Nephron (organoid): ENCODE data around the gene B4GALT4.

Experiments
- H3K27ac Mint-ChIP-seq, 3 experiments: 2 replicates each; pipeline ENCODE4 v1.8.0; 2020; ENCODE audit warnings: mixed read lengths in 3 of 3, mild to moderate bottlenecking in 2 of 3, moderate library complexity in 1 of 3
- H3K27me3 Mint-ChIP-seq: 2 replicates; pipeline ENCODE4 v1.8.0; 2021; ENCODE audit warnings: low read depth, mild to moderate bottlenecking, moderate library complexity, mixed read lengths
- H3K36me3 Mint-ChIP-seq: 2 replicates; pipeline ENCODE4 v1.8.0; 2020; ENCODE audit warnings: low read depth, mixed read lengths
- H3K4me1 Mint-ChIP-seq: 2 replicates; pipeline ENCODE4 v1.8.0; 2020; ENCODE audit warnings: mixed read lengths
- H3K4me3 Mint-ChIP-seq, 3 experiments: 2 replicates each; pipeline ENCODE4 v1.8.0; 2020; ENCODE audit warnings: mild to moderate bottlenecking in 3 of 3, mixed read lengths in 3 of 3, moderate library complexity in 2 of 3
- H3K9me3 Mint-ChIP-seq: 2 replicates; pipeline ENCODE4 v1.8.0; 2020; ENCODE audit warnings: mixed read lengths
- TF ChIP-seq, protein P1 (sequence below), 3 experiments: fragments of 200-600 bp; sonication (generic); IDR thresholded peaks; one replicate each; pipeline ENCODE4 v1.5.0; 2021; ENCODE audit warnings: antibody characterized with exemption in 3 of 3; ENCODE audit not compliant: unreplicated experiment in 3 of 3

B4GALT4 gene

DNA sequence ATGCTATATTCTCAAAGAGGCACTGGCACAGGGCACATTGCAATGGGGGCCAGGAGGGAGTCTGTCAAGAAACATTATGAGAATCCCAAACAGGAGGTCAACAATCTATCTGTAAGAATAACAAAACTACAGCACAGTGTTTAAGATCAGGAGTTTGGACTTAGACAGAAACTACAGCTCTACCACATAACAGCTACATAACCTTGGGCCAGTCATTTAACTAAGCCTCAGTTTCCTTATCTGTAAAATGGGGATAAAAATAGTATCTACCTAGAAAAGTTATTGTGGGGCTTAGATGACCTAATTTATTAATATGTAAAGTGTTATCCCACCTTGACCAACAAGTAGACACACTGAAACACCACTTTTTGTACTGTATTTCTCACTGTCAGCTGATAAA is 9.9 kb downstream of the B4GALT4 start:
- peaks cover 70% of the 10 kb centered on the region for H3K36me3 Mint-ChIP-seq
- H3K4me3 Mint-ChIP-seq = no peak overlapping the region
- no peaks in the 10 kb centered on the region for H3K9me3 Mint-ChIP-seq
- no peaks in the 10 kb centered on the region for H3K4me1 Mint-ChIP-seq
- H3K27me3 Mint-ChIP-seq = no peaks in the 10 kb centered on the region
- TF ChIP-seq, protein P1, sequence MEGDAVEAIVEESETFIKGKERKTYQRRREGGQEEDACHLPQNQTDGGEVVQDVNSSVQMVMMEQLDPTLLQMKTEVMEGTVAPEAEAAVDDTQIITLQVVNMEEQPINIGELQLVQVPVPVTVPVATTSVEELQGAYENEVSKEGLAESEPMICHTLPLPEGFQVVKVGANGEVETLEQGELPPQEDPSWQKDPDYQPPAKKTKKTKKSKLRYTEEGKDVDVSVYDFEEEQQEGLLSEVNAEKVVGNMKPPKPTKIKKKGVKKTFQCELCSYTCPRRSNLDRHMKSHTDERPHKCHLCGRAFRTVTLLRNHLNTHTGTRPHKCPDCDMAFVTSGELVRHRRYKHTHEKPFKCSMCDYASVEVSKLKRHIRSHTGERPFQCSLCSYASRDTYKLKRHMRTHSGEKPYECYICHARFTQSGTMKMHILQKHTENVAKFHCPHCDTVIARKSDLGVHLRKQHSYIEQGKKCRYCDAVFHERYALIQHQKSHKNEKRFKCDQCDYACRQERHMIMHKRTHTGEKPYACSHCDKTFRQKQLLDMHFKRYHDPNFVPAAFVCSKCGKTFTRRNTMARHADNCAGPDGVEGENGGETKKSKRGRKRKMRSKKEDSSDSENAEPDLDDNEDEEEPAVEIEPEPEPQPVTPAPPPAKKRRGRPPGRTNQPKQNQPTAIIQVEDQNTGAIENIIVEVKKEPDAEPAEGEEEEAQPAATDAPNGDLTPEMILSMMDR (IDR thresholded peaks at IDR 0.05; ENCODE audit: unreplicated experiment in 3 of 3) = no peak
- H3K27ac Mint-ChIP-seq = no peak overlapping the region

DNA sequence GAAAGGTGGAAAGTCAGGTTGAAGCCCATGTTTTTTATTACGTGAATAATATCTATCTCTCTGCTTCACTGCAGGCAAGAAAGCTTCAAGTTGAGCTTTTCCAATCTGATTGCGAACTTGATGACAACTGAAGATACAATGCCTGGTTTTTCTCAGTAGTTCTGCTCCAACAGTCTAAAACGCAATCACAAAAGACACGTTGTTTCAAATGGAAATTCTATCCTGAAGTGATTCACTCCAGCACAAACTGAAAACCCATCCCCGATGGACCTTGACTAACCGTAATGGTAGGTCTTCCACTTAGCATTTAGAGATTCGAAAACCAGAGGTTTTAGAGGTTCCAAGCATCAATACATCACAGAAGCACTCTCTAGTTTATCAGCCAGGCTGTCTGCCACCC is 10.6 kb downstream of the B4GALT4 start:
- peaks cover 63% of the 10 kb centered on the region for H3K36me3 Mint-ChIP-seq
- H3K27ac Mint-ChIP-seq = no peak overlapping the region
- H3K9me3 Mint-ChIP-seq = no peaks in the 10 kb centered on the region
- no peaks in the 10 kb centered on the region for H3K4me1 Mint-ChIP-seq
- TF ChIP-seq, protein P1 (IDR thresholded peaks at IDR 0.05; ENCODE audit: unreplicated experiment in 3 of 3) = no peak
- H3K4me3 Mint-ChIP-seq = no peak overlapping the region
- H3K27me3 Mint-ChIP-seq = no peaks in the 10 kb centered on the region

DNA sequence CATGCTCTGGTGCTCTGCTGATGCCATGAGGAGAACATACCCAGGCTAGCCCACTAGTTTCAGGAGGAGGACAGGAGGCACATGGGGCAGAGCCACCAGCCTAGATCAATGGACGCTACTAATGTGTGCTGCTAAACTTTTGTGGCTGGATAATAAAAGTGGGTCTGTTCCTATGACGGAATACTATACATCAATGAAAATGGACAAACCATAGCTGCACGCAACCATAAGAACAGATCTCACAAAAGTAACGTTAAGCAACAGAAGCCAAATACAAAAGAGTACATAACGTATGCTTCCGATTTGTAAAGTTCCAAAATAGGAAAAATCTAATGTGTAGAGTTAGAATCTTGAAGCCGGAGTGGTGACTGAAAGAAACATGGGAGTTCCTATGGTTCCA is 11.5 kb downstream of the B4GALT4 start:
- Mint-ChIP-seq H3K27me3 (no peaks in the 10 kb centered on the region), H3K4me3 (no peak overlapping the region), H3K4me1 (no peaks in the 10 kb centered on the region), H3K9me3 (no peaks in the 10 kb centered on the region), H3K27ac (no peak overlapping the region), H3K36me3 (peaks cover 58% of the 10 kb centered on the region)
- TF ChIP-seq, protein P1 (IDR thresholded peaks at IDR 0.05; ENCODE audit: unreplicated experiment in 3 of 3) = no peak

DNA sequence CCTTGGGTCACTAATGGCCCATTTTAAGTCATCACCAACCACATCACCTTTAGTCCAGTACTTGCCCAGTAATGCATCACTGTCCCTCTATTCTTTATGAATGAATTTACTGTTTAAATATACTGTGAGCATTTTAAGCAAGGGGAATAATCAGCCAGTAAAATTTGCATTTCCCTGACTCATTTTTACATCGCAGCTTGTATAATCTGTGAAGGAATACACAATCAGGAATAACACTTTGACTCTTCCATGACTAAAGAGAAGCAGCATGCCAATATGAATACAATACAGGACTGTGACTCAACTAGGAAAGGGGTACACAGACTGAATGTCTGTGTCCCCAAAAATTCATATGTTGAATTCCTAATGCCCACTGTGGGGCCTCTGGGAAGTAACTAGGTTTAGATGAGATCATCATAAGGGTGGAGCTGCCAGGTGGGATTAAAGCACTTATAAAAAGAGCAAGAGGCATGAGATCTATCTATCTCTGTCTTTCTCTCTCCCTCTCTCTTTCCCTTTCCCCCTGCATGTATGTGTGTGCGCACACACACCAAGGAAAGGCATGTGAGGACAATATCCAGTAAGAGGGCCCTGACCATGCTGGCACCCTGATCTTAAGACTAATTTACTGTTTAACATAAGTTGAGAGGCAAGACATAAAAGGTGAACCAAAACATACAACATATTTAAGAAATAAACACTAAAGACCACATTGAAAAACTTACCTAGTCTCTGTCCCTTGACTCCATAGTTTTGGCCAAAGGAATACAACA is 12.1 kb downstream of the B4GALT4 start:
- H3K4me3 Mint-ChIP-seq = no peak overlapping the region
- no peak overlapping the region for H3K27ac Mint-ChIP-seq
- H3K4me1 Mint-ChIP-seq = no peaks in the 10 kb centered on the region
- TF ChIP-seq, protein P1 (IDR thresholded peaks at IDR 0.05; ENCODE audit: unreplicated experiment in 3 of 3) = no peak
- no peaks in the 10 kb centered on the region for H3K9me3 Mint-ChIP-seq
- peaks cover 61% of the 10 kb centered on the region for H3K36me3 Mint-ChIP-seq
- no peaks in the 10 kb centered on the region for H3K27me3 Mint-ChIP-seq

DNA sequence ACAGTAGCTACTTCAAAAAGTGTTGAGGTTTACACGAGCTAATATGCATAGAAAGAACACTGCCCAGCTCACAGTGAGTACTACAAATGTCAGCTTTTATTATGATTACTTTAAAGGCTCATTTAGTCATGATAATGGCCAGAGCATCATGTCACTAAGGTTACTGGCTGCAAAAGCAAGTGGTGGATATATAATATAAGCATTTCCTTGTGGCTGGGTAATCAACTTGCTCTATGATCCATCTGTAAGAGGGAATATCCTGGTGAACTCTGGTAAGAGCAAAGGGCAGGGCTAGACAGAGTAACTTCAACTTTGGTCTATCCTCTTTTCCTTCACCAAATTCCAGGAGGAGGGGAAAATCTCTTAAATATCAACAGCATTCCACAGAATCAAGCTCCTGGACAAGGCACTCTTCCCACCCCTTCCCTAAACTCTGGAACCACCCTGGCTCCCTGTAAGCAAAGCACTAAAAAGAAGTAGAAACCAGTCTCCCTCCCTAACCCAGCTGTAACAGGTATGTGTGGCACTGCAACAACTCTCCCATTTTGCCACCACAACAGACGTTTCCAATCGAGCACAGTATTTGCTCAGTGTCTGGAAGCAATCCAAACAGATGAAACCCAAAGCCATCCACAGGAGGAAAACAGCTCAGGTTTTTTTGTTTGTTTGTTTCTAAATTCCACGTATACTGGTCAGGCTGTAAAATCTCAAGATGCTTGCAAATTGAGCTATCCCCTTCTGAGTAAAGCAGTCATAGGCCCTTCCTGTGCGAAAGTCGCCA is 13.4 kb downstream of the B4GALT4 start:
- Mint-ChIP-seq H3K9me3 (no peaks in the 10 kb centered on the region), H3K36me3 (peaks cover 56% of the 10 kb centered on the region), H3K4me1 (no peaks in the 10 kb centered on the region), H3K27me3 (no peaks in the 10 kb centered on the region), H3K4me3 (no peak overlapping the region), H3K27ac (no peak overlapping the region)
- TF ChIP-seq, protein P1 (IDR thresholded peaks at IDR 0.05; ENCODE audit: unreplicated experiment in 3 of 3) = no peak
